Liver (tissue), 9 donors: ENCODE measurements around the gene TSPAN18. TPM values are rescaled to one million over a fixed set of nuclear protein-coding genes. Genes with fewer than 3 reads are reported as not detected.

ENCODE experiments used
- DNase-seq: peaks from one replicate; pipeline ENCODE4 v3.0.0-alpha.2; 2017; ENCODE audit warnings: low spot score
- H3K27ac ChIP-seq, 2 donors: one replicate each; pipeline ENCODE4 v1.7.0; 2013; ENCODE audit warnings: inconsistent platforms in 2 of 2, low read length in 2 of 2, control low read depth in 1 of 2, low read depth in 1 of 2, mild to moderate bottlenecking in 1 of 2
- H3K27me3 ChIP-seq, 4 donors: one replicate each; pipeline versions ENCODE4 v1.6.1 to v1.7.0; 2013; ENCODE audit warnings: low read length in 3 of 4, inconsistent platforms in 1 of 4, mild to moderate bottlenecking in 1 of 4, moderate library complexity in 1 of 4; ENCODE audit not compliant: control insufficient read depth in 4 of 4, insufficient read depth in 4 of 4
- H3K36me3 ChIP-seq, 4 donors: one replicate each; pipeline versions ENCODE4 v1.6.1 to v1.7.0; 2013; ENCODE audit warnings: low read length in 3 of 4, mild to moderate bottlenecking in 3 of 4, low read depth in 1 of 4, moderate library complexity in 1 of 4; ENCODE audit not compliant: control insufficient read depth in 4 of 4, insufficient read depth in 3 of 4
- H3K4me1 ChIP-seq, 4 donors: one replicate each; pipeline versions ENCODE4 v1.6.1 to v1.7.0; 2013; ENCODE audit warnings: low read length in 3 of 4, mild to moderate bottlenecking in 3 of 4, moderate library complexity in 1 of 4; ENCODE audit not compliant: control insufficient read depth in 4 of 4, insufficient read depth in 4 of 4
- H3K4me3 ChIP-seq, 3 donors: one replicate each; pipeline versions ENCODE4 v1.6.1 to v1.7.0; 2013; ENCODE audit warnings: low read length in 3 of 3, control low read depth in 1 of 3, low read depth in 1 of 3, mild to moderate bottlenecking in 1 of 3
- H3K9ac ChIP-seq, 2 donors: one replicate each; pipeline ENCODE4 v1.7.0; 2013; ENCODE audit warnings: low read length in 2 of 2, mild to moderate bottlenecking in 2 of 2, moderate library complexity in 2 of 2, control low read depth in 1 of 2, low read depth in 1 of 2
- H3K9me3 ChIP-seq, 4 donors: one replicate each; pipeline versions ENCODE4 v1.6.1 to v1.7.0; 2013; ENCODE audit warnings: low read length in 3 of 4; ENCODE audit not compliant: control insufficient read depth in 4 of 4
- ATF3 ChIP-seq: IDR thresholded peaks from 2 replicates; pipeline ENCODE4 v1.6.1; 2016; ENCODE audit warnings: antibody characterized with exemption
- CTCF ChIP-seq: fragments of 150-350 bp; IDR thresholded peaks from 2 replicates; pipeline ENCODE4 v1.5.1; 2017; ENCODE audit warnings: improper control_type of control experiment, low read depth, low read length; ENCODE audit not compliant: missing input control
- EGR1 ChIP-seq, 2 donors: IDR thresholded peaks; 2 replicates each; pipeline ENCODE4 v1.6.1; 2016 to 2018; ENCODE audit warnings: antibody characterized with exemption in 2 of 2, low read depth in 2 of 2
- FOXA1 ChIP-seq: IDR thresholded peaks from 2 replicates; pipeline ENCODE4 v1.6.1; 2016; ENCODE audit warnings: antibody characterized with exemption
- FOXA2 ChIP-seq: IDR thresholded peaks from 2 replicates; pipeline ENCODE4 v1.6.1; 2016; ENCODE audit warnings: antibody characterized with exemption
- HNF4A ChIP-seq, 2 donors: conservative IDR thresholded peaks; 2 replicates each; pipeline ENCODE4 v1.6.1; 2016; ENCODE audit warnings: antibody characterized with exemption in 2 of 2, mild to moderate bottlenecking in 2 of 2
- HNF4G ChIP-seq: IDR thresholded peaks from 2 replicates; pipeline ENCODE4 v1.6.1; 2016; ENCODE audit warnings: antibody characterized with exemption
- JUND ChIP-seq, 2 donors: IDR thresholded peaks; 2 replicates each; pipeline ENCODE4 v1.6.1; 2016; ENCODE audit warnings: antibody characterized with exemption in 2 of 2
- MAX ChIP-seq: IDR thresholded peaks from 2 replicates; pipeline ENCODE4 v1.6.1; 2016; ENCODE audit warnings: antibody characterized with exemption
- NR2F2 ChIP-seq: IDR thresholded peaks from 2 replicates; pipeline ENCODE4 v1.6.1; 2016; ENCODE audit warnings: antibody characterized with exemption
- RAD21 ChIP-seq, 2 donors: IDR thresholded peaks; 2 replicates each; pipeline ENCODE4 v1.6.1; 2016; ENCODE audit warnings: antibody characterized with exemption in 2 of 2, mild to moderate bottlenecking in 2 of 2
- REST ChIP-seq: IDR thresholded peaks from 2 replicates; pipeline ENCODE4 v1.6.1; 2016; ENCODE audit warnings: antibody characterized with exemption, mild to moderate bottlenecking
- RXRA ChIP-seq, 2 donors: IDR thresholded peaks; 2 replicates each; pipeline ENCODE4 v1.6.1; 2017 to 2018; ENCODE audit warnings: antibody characterized with exemption in 2 of 2, mild to moderate bottlenecking in 1 of 2
- SP1 ChIP-seq: IDR thresholded peaks from 2 replicates; pipeline ENCODE4 v1.6.1; 2018; ENCODE audit warnings: antibody characterized with exemption, mild to moderate bottlenecking
- TAF1 ChIP-seq: conservative IDR thresholded peaks from 2 replicates; pipeline ENCODE4 v1.6.1; 2016; ENCODE audit warnings: antibody characterized with exemption, mild to moderate bottlenecking
- YY1 ChIP-seq: IDR thresholded peaks from 2 replicates; pipeline ENCODE4 v1.6.1; 2016; ENCODE audit warnings: antibody characterized with exemption, mild to moderate bottlenecking
- ZBTB33 ChIP-seq: IDR thresholded peaks from 2 replicates; pipeline ENCODE4 v1.6.1; 2016; ENCODE audit warnings: antibody characterized with exemption
- WGBS: extraction: QIAGEN DNeasy Blood & Tissue Kit; methylation state at CpG from one replicate; pipeline ENCODE4 v1.1.7; 2013; 5-methylcytosine and 5-hydroxymethylcytosine counted together
- polyA plus RNA-seq, 2 donors: library from polyadenylated mRNA; stranded (reverse) in 1 of 2; unstranded in 1 of 2; fragments of 200-250 nt in 1 of 2; fragments of >200 nt in 1 of 2; fragmentation: Nextera tagmentation in 1 of 2; extraction: Ambion mirVana in 1 of 2; gene quantifications; one replicate each; pipeline versions ENCODE4 v1.2.1 to v1.2.3, GENCODE V29; 2013 to 2015
- total RNA-seq, 2 donors: library from RNA; depleted of rRNA; stranded (reverse); fragments of >200 nt; gene quantifications; one replicate each; pipeline ENCODE4 v1.2.3, GENCODE V29; 2014
- donor health status: healthy.
- donor health status: healthy.
- donor health status: healthy.
- donor health status: healthy.
- donor health status: healthy.

Gene TSPAN18
- total and polyA plus RNA-seq, 4 donors, result 1.2 to 5.0 (median 2.8) TPM

GRCh38 chr11:44847316-44847715, 120.6 kb downstream of the TSPAN18 start (continued):
- TF ChIP-seq FOXA1 (no peak), MAX (no peak), RAD21 (IDR thresholded peaks at IDR 0.05) (no peak), YY1 (no peak), RXRA (IDR thresholded peaks at IDR 0.05) (no peak), TAF1 (no peak)

GRCh38 chr11:44848203-44848962, 121.6 kb downstream of the TSPAN18 start:
- no peaks in the 10 kb centered on the region for H3K27me3 ChIP-seq
- no peak for DNase-seq
- 86% methylated on average over 11 of the region's 11 CpGs for WGBS
- H3K27ac ChIP-seq, result no peak overlapping the region
- H3K4me3 ChIP-seq, result no peak overlapping the region
- peaks cover 0 to 5% (median 0%) of the 10 kb centered on the region in 4 donors for H3K9me3 ChIP-seq
- TF ChIP-seq RAD21 (IDR thresholded peaks at IDR 0.05), result no peak
- H3K9ac ChIP-seq, result no peak overlapping the region
- no peaks in the 10 kb centered on the region for H3K4me1 ChIP-seq
- no peaks in the 10 kb centered on the region for H3K36me3 ChIP-seq

GRCh38 chr11:44848963-44849350, 122.2 kb downstream of the TSPAN18 start:
- TF ChIP-seq FOXA1, result no peak
- no peak for TF ChIP-seq CTCF
- TF ChIP-seq RAD21 (IDR thresholded peaks at IDR 0.05), result no peak
- TF ChIP-seq EGR1 (IDR thresholded peaks at IDR 0.05; ENCODE audit: low read depth in 2 of 2), result no peak
- TF ChIP-seq RXRA (IDR thresholded peaks at IDR 0.05), result no peak
- TF ChIP-seq FOXA2, result no peak
- TF ChIP-seq HNF4G, result no peak
- TF ChIP-seq TAF1, result no peak
- no peak for TF ChIP-seq ATF3
- TF ChIP-seq HNF4A (conservative IDR thresholded peaks at IDR 0.05), result no peak
- TF ChIP-seq SP1, result no peak
- no peak for TF ChIP-seq NR2F2
- TF ChIP-seq ZBTB33, result no peak
- no peak for TF ChIP-seq REST
- no peak for TF ChIP-seq JUND (IDR thresholded peaks at IDR 0.05)
- no peak for TF ChIP-seq MAX
- TF ChIP-seq YY1, result no peak
- H3K4me1 ChIP-seq, result no peaks in the 10 kb centered on the region
- H3K27ac ChIP-seq, result no peak overlapping the region
- 94% methylated on average over 4 of the region's 4 CpGs for WGBS
- no peak overlapping the region for H3K9ac ChIP-seq
- H3K36me3 ChIP-seq, result no peaks in the 10 kb centered on the region
- no peak for DNase-seq
- H3K9me3 ChIP-seq, result peaks cover 0 to 4% (median 0%) of the 10 kb centered on the region in 4 donors
- no peak overlapping the region for H3K4me3 ChIP-seq
- H3K27me3 ChIP-seq, result no peaks in the 10 kb centered on the region
